HG03469 (cell line): Measurements from ENCODE around the gene EXOC4.

Experiments used
- ATAC-seq: cut with Tn5 transposase; IDR thresholded peaks from one replicate; pipeline ENCODE4 v1.9.1; 2021; ENCODE audit warnings: mild to moderate bottlenecking, moderate library complexity, moderate number of reproducible peaks; ENCODE audit not compliant: unreplicated experiment

EXOC4 gene

GRCh38 chr7:134078991-134079390 is 826.1 kb downstream of the EXOC4 start:
- no peak for ATAC-seq

GRCh38 chr7:134081695-134082094 is 828.8 kb downstream of the EXOC4 start:
- ATAC-seq: no peak

- no peak for ATAC-seq
Observed at GRCh38 chr7:134083766-134084487, 831.0 kb downstream of the EXOC4 start.

- ATAC-seq: peak; percentile 80
Observed at GRCh38 chr7:134084488-134085144, 831.7 kb downstream of the EXOC4 start.

- ATAC-seq: no peak
Observed at GRCh38 chr7:134085311-134085710, 832.4 kb downstream of the EXOC4 start.

GRCh38 chr7:134086998-134087735 is 834.3 kb downstream of the EXOC4 start:
- no peak for ATAC-seq

GRCh38 chr7:134088199-134088598 is 835.3 kb downstream of the EXOC4 start:
- no peak for ATAC-seq

GRCh38 chr7:134089446-134089845 is 836.6 kb downstream of the EXOC4 start:
- no peak for ATAC-seq

- no peak for ATAC-seq
Observed at GRCh38 chr7:134098072-134098471, 845.2 kb downstream of the EXOC4 start.

GRCh38 chr7:134101716-134102115 is 848.8 kb downstream of the EXOC4 start:
- ATAC-seq: no peak

GRCh38 chr7:134104166-134104565 is 851.3 kb downstream of the EXOC4 start:
- no peak for ATAC-seq

- ATAC-seq: no peak
Observed at GRCh38 chr7:134105841-134106240, 853.0 kb downstream of the EXOC4 start.

GRCh38 chr7:134108802-134109201 is 855.9 kb downstream of the EXOC4 start:
- ATAC-seq: no peak

GRCh38 chr7:134113655-134114054 is 860.8 kb downstream of the EXOC4 start:
- no peak for ATAC-seq

GRCh38 chr7:134114992-134115391 is 862.1 kb downstream of the EXOC4 start:
- no peak for ATAC-seq
